T-helper 22 cell (primary cell): ENCODE data around the gene FRRS1L.

ENCODE experiments used
- DNase-seq: peaks from one replicate; pipeline ENCODE4 v3.0.0-alpha.2; 2020; ENCODE audit warnings: low read depth

Gene FRRS1L, protein sequence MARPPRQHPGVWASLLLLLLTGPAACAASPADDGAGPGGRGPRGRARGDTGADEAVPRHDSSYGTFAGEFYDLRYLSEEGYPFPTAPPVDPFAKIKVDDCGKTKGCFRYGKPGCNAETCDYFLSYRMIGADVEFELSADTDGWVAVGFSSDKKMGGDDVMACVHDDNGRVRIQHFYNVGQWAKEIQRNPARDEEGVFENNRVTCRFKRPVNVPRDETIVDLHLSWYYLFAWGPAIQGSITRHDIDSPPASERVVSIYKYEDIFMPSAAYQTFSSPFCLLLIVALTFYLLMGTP

DNA sequence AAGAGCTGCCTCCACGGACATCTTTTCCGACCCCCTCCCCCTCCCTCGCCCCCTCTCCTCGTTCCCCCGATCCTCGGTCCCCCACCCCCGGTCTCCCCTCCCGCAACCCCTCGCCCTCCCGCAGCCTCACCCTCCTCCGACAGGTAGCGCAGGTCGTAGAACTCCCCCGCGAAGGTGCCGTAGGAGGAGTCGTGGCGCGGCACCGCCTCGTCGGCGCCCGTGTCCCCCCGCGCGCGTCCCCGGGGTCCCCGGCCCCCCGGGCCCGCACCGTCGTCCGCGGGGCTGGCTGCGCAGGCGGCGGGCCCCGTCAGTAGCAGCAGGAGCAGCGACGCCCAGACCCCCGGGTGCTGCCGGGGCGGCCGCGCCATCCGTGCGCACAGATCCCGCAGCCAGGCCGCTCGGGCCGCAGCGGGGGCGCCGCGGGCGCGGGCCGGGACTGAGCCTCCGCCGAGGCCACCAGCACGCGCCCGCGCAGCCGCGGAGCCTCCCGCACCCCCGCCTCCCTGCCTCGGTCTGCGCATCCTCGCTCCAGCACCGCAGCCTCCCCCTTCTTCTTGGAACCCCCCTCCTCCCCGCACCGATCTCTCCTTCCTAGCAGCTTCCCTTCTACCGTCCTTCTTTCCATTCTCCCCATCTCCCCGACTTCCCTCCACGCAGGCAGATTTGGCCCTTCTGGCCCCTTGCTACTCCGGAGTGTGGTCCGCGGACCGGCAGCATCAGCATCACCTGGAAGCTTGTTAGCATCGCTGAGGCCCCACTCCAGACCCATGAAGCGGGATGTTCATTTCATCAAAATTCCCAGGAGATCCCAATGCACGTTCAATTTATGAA, at the start of gene FRRS1L:
FRRS1L (minus strand) TSS at position 479 of the 831 bp plus-strand sequence; CDS start at position 368, 111 bp downstream.
- DNase-seq: no peak

DNA sequence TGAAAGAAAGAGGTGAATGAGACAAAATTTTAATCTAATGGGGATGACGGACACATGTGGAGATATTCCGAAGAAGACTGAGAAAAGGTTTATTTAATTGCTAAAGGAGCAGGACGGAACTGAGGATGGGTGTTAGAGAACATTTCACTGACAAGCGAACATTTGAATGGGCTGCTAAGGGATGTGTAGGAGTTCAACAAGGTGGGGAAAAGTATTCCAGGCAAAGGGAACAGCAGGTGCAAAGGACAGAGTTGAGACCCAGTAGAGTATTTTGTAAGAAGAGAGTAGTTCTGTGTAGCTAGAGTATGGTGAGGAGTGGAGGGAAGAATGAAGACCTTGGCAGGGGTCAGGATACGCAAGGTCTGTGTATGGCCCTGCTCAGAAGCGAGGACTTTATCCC, 47.4 kb upstream of the FRRS1L start:
- no peak for DNase-seq

DNA sequence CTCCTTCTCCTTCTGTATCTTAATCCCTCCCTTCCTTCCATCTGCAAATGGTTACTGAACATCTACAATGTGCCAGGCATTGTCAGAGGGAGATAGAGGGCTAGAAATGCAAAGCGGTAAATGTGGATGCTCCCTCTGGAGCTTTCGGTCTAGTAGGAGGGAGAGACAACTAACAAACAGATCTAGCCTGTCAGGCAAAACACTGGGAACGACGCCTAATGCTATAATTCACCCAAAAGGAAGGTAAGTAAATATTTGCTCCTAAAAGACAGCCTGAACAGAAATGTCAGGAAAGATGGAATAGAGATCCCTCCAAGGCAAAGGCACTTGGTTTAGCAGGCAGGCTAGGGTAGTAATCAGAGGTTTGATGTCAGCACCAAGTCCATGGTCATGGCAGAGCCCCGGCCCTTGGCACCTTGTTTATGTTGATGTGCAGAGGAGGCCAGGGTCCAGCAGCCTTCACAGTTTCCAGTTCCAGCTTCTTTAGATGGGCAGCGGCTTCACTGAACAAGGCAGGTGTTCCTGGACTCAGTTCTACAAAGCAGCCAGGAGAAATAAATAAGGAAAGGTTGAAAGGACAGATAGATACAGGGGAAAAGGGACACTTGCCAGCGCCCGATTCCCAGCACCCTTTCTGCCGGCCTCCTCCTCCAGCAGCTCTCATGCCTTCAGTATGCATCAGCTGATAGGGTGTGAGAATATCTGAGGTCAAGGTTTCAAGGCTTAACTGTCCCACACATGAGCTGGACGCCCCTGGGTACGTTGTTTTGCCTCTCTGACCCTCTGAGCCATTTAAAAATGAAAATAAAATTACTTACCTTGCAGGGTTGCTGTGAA, 46.5 kb upstream of the FRRS1L start:
- DNase-seq: no peak

DNA sequence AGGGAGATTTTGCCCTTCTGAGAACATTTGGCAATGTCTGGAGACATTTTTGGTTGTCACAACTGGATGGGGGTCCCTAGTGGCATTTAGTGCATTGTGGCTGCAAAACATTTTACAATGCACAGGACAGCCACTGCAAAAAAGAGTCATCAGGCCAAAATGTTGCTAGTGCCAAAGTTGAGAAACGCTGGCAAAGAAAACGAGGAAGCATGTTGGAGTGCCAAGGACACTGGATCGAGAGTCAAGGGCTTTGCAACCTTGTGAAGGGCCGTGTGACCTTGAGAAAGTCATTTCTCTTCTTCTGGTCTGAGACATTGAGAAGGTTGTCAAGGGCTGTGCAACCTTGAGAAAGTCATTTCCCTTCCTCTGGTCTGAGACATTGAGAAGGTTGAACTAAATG, 45.7 kb upstream of the FRRS1L start:
- no peak for DNase-seq

DNA sequence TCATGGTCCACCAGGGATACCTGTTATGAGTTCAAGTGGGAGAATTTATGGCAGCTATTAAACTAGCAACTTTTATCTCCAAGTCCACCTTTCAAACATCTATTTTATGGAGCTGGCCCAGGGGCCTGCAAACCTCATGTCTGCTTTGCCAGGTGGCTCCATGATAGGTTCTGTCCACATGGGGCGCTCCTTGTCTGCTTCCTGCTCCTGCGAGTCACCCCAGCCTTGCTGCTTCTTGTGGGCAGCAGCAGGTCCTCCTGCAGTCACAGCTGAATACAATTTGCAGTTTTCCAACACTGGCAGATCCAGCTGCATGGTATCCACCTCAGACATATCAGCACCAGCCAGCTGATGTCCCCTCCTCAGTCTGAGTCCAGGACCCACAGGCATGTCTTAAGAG, 39.6 kb upstream of the FRRS1L start:
- no peak for DNase-seq

DNA sequence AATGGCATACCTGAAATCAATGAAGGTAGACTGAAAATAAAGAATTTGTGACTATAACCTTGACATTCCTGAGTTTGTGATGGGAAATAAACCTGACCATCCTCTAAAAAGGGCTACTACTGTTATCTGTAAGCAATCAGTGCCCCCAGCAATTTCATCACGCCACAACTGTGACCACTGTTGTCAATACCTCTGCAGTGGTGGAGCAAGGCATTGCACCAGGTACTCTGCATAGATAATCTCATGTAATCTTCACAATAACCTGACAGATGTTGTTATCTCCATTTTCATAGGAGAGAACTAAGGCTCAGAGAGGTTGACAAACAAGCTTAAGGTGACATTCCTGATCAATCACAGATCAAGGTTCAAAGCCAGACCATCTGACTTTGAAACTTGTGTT, 38.5 kb upstream of the FRRS1L start:
- no peak for DNase-seq

DNA sequence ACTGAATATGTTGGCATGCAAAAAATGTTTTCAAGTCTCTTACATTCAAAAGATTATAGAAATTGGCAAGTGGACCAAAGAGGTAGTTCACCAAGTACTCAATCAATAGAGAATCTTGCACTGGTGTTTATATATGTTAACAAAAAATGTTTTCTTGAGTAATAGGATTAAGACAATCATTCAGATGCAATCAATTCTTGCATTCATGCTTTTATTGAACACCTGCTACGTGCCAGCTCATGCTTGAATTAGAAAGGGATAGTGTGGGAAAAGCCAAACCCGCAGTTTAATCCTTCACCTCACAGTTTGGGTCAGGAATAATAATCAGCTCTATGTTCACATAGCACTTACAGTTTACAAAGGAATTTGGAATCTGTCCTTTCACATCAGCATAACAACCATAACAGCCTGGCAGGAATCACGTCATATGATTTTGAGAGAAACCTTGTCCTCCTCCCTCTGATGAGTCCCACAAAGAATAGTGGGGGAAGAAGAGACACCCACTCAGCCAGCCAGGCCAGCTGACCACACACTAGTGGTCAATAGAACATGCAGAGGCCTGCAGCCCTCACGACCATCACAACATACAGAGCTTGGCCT, 36.8 kb upstream of the FRRS1L start:
- DNase-seq: no peak

DNA sequence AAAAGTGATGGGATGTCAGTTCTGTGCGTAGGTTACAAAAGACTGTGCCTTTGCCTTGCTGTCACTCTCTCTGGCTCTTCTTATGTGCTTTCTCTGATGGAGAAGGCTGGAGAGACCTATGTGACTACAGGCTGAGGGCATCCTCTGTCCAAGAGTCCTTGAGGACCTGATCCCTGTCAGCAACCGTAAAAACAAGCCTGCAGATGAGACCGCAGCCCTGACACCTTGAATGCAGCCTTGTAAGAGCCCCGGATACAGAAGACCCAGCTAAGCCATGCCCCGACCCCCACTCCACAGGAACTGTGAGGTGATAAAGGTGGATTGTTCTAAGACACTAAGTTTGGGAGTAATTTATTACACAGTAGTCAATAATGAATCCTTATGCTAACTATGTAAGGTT, 32.6 kb upstream of the FRRS1L start:
- DNase-seq: no peak

DNA sequence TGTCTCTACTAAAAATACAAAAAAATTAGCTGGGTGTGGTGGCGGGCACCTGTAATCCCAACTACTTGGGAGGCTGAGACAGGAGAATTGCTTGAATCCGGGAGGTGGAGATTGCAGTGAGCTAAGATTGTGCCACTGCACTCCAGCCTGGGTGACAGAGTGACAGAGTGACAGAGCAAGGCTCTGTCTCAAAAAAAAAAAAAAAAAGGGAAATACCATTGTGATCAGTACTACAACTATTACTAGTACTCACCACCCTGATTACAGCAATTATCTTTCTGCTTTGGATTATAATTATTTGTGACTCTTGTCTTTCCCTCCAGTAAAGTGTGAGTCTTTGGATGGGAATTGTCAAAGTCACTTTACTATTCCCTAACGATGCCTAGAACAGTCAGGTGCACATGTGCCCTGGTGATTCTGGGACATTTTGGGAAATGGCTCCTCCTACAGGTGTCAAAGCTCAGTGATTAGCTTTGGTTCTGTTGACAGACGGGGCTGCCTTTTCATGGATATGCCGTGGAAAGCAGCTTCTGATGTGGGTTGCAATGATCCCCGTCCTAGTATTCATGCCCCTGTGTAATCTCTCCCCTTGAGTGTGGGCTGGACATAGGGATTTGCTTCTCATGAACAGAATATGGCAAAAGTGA, 31.8 kb upstream of the FRRS1L start:
- DNase-seq: no peak

DNA sequence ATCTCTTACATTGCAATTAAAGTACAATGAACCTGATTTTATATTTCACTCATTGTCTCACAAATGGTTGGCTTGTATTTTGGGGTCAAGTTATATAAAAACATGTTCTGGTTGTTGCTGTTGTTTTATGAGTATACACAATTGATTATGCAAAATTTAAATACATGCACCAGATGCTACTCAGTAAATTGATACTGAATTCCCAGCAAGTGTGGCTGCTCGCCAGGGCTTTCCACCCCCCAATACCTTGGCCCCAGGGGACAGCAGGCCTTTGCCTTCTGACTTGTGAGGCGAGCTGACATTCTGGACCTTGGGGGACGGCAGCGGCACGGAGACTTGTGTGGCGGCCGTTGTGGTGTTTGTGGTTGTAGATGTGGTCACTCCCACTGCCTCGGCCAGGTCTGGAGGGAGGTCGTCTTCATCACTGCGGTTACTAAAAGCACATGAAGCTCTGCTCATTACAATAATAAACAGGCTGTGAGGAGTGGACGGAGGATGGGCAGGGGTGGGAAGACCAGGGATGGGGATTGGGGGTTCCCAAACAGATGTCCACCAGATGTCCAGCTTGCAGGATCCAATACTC, 27.0 kb upstream of the FRRS1L start:
- DNase-seq: no peak

DNA sequence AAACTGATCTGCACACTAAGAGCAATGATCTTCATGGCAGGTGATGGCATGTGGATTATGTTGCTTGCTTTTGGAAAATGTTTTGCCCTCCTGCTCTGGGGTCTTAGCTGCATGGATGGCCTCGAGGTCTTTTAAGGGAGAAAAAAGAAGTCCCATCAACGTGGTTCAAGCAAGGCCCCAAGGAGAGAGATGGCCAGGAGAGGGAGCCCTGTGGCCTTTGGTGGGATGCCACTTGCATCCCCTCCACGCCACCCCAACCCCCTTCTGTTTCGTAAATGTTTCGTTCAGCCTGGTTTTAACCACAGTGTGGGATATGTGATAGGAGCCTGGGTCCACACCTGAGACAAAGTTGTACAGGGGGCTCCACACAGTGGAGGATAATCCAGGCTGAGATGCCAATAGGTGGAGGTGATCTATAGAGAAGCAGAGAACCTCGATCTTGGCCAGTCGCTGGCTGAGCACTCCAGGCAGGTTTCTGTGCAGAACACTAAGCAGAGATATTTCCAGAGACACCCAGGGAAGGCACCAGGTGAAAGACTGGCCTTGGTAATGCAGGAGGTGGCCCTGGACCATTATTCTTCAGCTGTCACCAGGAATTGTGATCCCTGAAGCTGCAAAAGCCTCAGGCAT, 25.8 kb upstream of the FRRS1L start:
- no peak for DNase-seq

DNA sequence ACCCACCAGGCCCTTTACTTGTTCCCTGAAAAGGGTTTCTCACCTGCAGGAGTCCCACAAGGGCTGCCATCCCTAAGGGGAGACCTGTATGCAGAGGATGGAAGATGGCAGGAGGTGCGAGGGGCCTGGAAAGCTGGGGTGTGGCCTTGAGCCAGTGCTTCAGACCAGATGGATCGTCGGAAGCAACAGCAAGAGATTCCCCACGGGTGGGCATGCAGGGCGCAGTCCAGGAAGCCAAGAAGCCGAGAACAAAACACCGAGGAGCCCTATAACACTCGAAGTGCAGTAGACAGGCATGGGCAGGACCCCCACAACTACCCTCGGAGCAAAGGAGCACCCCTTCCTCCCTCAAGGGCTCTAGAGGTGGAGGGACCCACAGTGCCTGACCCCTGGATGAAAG, 24.7 kb upstream of the FRRS1L start:
- DNase-seq: no peak

DNA sequence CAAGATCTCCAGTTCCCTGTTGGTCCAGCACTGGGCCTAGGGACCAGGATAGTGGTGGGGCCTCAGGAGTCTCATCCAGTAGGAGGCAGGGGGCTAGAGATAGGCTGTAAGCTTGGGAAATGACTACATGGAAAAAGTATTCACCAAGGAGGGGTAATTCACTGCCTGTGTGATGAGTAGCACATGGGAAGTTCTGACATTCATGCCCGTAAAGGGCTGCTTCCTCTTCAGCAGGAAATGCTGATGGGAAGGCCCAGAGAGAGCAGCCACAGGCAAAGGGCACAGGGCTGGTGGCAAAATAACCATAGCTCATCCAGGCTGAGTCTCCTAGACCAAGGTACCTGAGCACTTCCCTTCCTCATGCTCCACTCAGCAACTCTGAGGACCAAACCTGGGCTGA, 23.1 kb upstream of the FRRS1L start:
- DNase-seq: no peak

DNA sequence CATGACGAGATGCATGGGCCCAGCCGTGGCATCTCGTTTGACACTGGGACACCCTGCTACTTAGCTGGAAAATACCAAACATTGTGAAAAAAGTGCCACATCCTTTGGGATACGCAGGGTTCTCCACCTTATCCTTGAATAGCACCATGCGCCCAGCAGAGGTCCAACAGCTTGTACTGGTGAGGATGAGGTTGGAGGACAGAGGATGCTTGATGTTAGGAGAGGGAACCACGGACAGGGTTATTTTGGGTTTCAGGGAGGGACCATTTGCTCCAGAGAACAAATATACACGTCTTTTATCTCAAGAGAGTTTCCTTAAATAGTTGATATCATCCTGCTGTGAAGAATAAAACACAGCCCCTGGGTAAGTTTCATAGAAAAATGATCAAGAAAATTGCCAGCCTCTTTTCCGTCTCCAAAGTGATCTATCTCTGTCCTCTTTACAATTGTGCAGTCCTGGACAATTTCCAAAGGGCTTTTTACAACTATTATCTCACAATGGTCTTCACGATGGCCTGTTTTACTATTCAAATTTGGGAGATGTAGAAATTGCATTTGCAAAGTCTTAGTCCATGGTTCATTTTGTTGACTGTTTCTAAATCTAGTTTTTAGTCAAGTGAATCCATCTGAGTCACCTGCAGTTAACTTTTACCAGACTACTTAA, 19.9 kb upstream of the FRRS1L start:
- no peak for DNase-seq

DNA sequence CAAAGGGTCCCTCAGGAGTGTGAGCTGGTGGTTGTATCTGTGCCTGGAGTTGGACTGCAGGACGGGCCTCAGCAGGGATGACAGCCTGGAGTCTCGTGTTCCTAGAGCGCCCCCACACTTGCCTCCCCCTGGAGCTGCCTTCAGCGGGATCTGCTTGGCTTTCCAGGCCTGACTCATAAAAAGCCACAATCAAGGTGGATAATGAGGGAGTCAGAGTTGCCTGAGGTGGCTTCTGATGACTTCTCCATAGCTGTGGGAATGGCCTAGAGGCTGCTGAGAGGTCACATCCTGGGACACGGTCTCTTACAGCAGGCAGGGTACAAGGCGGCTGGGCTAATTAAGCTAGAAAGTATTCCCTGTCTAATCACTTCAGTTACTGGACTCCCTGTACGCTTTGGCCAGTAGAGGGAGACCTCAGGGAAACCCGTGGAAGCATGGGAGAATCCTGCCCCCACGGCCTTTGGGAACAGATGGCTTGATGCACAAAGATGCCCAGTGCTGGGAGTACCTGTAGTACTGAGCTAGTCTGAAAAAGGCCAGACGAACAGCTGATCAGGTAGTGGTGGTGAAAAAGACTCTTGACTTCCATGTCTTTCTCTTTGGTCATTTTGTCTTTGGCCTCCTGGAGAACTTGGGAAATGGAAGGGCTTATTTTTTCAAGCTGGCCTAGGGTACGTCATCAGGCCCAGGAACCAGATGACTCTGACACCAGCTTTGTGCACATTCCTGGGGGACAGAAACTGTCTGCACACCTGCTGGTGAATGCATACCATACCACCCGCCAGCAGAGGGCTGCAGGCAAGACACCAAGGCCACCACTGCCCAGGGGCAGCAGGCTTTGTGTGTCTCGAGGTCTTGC, 16.1 kb upstream of the FRRS1L start:
- DNase-seq: no peak

DNA sequence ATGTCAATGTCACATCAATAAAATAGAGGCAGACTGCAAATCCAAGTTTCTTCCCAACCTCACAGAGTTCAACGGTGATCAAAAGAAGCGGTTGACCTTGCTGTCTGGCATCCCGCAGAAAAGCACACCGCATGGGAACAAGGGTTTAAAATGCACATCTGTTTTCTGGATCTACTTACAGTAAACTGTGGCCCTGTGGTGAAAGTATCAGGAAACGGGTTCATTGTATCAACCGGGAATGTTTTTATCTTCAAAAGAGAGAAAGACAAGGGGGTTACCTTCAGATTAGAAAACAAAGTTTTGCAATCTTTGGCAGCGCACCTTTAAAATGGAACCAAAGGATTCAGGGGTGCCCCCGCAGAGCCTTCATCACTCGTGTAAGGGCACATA, 15.5 kb upstream of the FRRS1L start:
- no peak for DNase-seq

DNA sequence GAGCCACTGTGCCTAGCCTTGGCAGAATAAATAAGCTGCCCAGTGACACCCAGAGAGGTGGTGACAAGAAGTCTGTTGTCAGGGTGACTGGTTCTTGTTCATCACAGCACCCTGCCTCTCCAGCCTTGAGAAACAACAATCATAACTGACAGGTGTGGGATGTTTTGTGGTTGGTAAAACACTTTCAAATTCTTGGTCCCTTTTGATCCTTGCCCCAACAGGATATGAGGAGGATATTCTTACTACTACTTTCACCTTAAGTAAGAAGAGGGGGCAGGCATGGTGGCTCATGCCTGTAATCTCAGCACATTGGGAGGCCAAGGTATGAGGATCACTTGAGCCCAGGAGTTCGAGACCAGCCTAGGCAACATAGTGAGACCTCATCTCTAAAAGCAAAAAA, 14.2 kb upstream of the FRRS1L start:
- no peak for DNase-seq

DNA sequence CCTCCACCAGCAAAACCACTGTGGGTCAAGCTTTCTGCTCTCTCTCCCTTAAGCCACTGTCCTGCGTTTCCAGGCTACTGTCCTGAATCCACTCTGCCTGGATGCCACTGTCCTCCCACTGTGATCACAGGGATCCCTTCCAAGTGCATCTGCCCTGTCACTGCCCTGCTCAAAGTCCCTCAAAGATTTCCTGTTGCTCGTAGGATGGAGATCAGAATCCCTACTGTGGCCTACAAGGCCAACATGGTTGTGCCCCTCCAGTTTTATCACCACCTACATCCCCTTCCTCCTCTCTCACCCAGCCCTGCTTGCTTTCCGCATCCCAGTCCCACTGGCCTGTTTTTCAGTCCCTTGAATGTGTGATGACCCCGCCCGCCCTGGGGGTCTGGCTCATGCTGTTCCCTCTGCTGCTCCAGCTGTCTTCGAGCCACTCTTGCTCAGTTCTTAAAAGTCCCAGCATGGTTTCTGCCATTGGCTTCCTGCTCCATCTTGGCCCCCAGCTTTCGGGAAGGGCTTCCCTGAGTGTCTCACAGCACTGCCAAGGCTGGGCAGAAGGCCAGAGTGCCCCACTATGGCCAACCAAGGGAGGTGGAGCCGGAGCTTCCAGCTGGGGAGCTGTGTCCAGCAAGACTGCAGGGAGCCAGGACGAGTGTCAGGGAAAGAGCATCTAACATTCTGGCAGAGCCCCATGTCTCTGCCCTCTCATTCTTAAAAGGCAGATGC, 12.9 kb upstream of the FRRS1L start:
- DNase-seq: no peak

DNA sequence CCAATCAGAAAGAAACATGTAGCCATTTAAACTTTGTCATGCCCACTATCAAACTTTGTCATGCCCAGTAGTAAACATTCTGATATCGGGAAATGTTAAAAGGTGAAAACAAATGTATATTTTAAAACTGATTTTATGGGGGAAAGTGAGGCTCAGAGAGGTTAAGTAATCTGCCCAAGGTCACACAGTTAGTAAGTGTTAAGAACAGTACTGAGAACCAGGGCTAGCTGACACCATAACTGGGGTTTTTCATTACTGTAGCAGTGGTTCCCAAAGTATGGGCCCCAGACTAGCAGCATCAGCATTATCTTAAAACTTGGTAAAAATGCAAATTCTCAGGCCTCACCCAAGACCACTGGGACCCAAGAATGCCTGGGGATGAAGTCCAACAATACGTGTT, 9.9 kb upstream of the FRRS1L start:
- no peak for DNase-seq
